Fibroblast of lung (primary cell): ENCODE results near the gene PGM1. TPM values are rescaled to one million over a fixed set of nuclear protein-coding genes. Genes with fewer than 3 reads are reported as not detected.

Source experiments
- DNase-seq, 2 donors: peaks; one replicate each; pipeline versions ENCODE4 v3.0.0 to v3.0.0-alpha.2; 2010; ENCODE audit warnings: low read depth in 2 of 2
- H2AFZ ChIP-seq: 2 replicates; pipeline ENCODE4 v1.5.1; 2012; ENCODE audit warnings: low read length, control low read depth, inconsistent platforms
- H3K27ac ChIP-seq: 2 replicates; pipeline ENCODE4 v1.5.1; 2011; ENCODE audit warnings: low read length, control low read depth; ENCODE audit not compliant: insufficient read depth
- H3K27me3 ChIP-seq: 2 replicates; pipeline ENCODE4 v1.5.1; 2011; ENCODE audit warnings: mild to moderate bottlenecking, low read length; ENCODE audit not compliant: control insufficient read depth, insufficient read depth
- H3K36me3 ChIP-seq: 2 replicates; pipeline ENCODE4 v1.5.1; 2011; ENCODE audit warnings: low read length; ENCODE audit not compliant: control insufficient read depth, insufficient read depth
- H3K4me1 ChIP-seq: 2 replicates; pipeline ENCODE4 v1.5.1; 2011; ENCODE audit warnings: low read length; ENCODE audit not compliant: control insufficient read depth, insufficient read depth; ENCODE audit errors: extremely low read depth
- H3K4me2 ChIP-seq: 2 replicates; pipeline ENCODE4 v1.5.1; 2011; ENCODE audit warnings: low read length, control low read depth; ENCODE audit not compliant: insufficient read depth; ENCODE audit errors: extremely low read depth
- H3K4me3 ChIP-seq, 4 experiments: fragments of 200-600 bp in 1 of 4; sonication (generic) in 1 of 4; replicated peaks in 1 of 4; 2 replicates each; pipeline ENCODE4 v1.5.1; 2011 to 2016; ENCODE audit warnings: low read length in 4 of 4, low read depth in 3 of 4, mild to moderate bottlenecking in 3 of 4, control low read depth in 2 of 4, inconsistent platforms in 1 of 4, mixed read lengths in 1 of 4; ENCODE audit not compliant: insufficient read depth in 1 of 4; ENCODE audit errors: control extremely low read depth in 1 of 4
- H3K79me2 ChIP-seq: 2 replicates; pipeline ENCODE4 v1.5.1; 2012; ENCODE audit warnings: mild to moderate bottlenecking, low read length, inconsistent platforms; ENCODE audit not compliant: control insufficient read depth, insufficient read depth
- H3K9ac ChIP-seq: 2 replicates; pipeline ENCODE4 v1.5.1; 2011; ENCODE audit warnings: mild to moderate bottlenecking, low read length, control low read depth; ENCODE audit not compliant: insufficient read depth
- H3K9me3 ChIP-seq: 2 replicates; pipeline ENCODE4 v1.5.1; 2012; ENCODE audit warnings: low read depth, low read length; ENCODE audit not compliant: control insufficient read depth, insufficient read depth
- H4K20me1 ChIP-seq: 2 replicates; pipeline ENCODE4 v1.5.1; 2011; ENCODE audit warnings: low read length; ENCODE audit not compliant: control insufficient read depth, insufficient read depth; ENCODE audit errors: extremely low read depth
- CTCF ChIP-seq, 2 donors: IDR thresholded peaks in 1 of 2; conservative IDR thresholded peaks in 1 of 2; 1 replicate in 1 of 2; 2 replicates in 1 of 2; pipeline ENCODE4 v1.5.1; 2011 to 2012; ENCODE audit warnings: low read length in 2 of 2, control low read depth in 1 of 2, inconsistent platforms in 1 of 2, low read depth in 1 of 2, mild to moderate bottlenecking in 1 of 2
- EZH2 ChIP-seq: IDR thresholded peaks from 2 replicates; pipeline ENCODE4 v1.5.1; 2012; ENCODE audit warnings: low read length, control low read depth, mild to moderate bottlenecking; ENCODE audit errors: missing control alignments
- polyA plus RNA-seq, 2 donors: library from polyadenylated mRNA; depleted of rRNA in 1 of 2; stranded (reverse) in 1 of 2; unstranded in 1 of 2; fragments of >200 nt; gene quantifications; 2 replicates each; pipeline ENCODE4 v1.2.1, GENCODE V29; 2011 to 2012; ENCODE audit warnings: missing spikeins in 1 of 2
- total RNA-seq: library from RNA; depleted of rRNA; stranded (reverse); fragments of >200 nt; gene quantifications from 2 replicates; pipeline ENCODE4 v1.2.1, GENCODE V29; 2014

Gene PGM1
- total and polyA plus RNA-seq, 2 donors (not counting 1 experiment from before 2014, with no cell fraction given) = 43.7 to 51.4 TPM

GRCh38 chr1:63620671-63621070 is 27.5 kb downstream of the PGM1 start:
- TF ChIP-seq CTCF (conservative IDR thresholded peaks at IDR 0.05 in 1 of 2, IDR thresholded peaks at IDR 0.05 in 1 of 2; ENCODE audit: low read depth in 1 of 2, low read length in 2 of 2) (no peak), EZH2 (no peak)
- Histone ChIP-seq H3K36me3 (no peaks in the 10 kb centered on the region), H3K4me2 (no peak overlapping the region), H3K27ac (no peak overlapping the region), H3K79me2 (no peaks in the 10 kb centered on the region), H3K4me1 (no peaks in the 10 kb centered on the region), H3K9me3 (no peaks in the 10 kb centered on the region), H2AFZ (no peak overlapping the region), H3K9ac (no peak overlapping the region), H3K4me3 (no peak overlapping the region), H3K27me3 (no peaks in the 10 kb centered on the region), H4K20me1 (no peaks in the 10 kb centered on the region)
- DNase-seq = no peak

DNA sequence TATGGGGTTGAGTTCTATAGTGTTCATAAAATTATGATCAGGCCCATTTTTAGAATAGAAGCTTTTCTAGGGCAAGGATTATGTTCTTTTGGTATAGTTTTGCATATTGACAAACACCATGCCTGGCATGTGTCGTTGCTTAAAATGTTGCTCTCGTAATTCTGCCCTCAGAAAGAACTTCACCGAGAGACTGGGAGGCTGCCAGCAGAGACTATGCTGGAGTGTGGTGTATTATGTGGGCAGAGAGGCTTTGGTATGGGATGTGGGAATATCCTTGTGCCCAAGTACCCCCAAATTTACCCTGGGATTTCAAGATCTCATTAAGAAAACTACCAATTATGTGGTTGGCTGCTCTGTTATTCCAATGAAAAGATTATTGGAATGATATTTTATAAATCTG is 27.9 kb downstream of the PGM1 start:
- Histone ChIP-seq H3K9me3 (no peaks in the 10 kb centered on the region), H3K4me2 (no peak overlapping the region), H2AFZ (no peak overlapping the region), H3K4me1 (no peaks in the 10 kb centered on the region), H3K4me3 (no peak overlapping the region), H3K27me3 (no peaks in the 10 kb centered on the region), H4K20me1 (no peaks in the 10 kb centered on the region), H3K79me2 (no peaks in the 10 kb centered on the region), H3K36me3 (no peaks in the 10 kb centered on the region), H3K27ac (no peak overlapping the region), H3K9ac (no peak overlapping the region)
- no peak for DNase-seq
- TF ChIP-seq EZH2 = no peak
- TF ChIP-seq CTCF (conservative IDR thresholded peaks at IDR 0.05 in 1 of 2, IDR thresholded peaks at IDR 0.05 in 1 of 2; ENCODE audit: low read depth in 1 of 2, low read length in 2 of 2) = no peak

- Histone ChIP-seq H3K9me3 (no peaks in the 10 kb centered on the region), H3K79me2 (no peaks in the 10 kb centered on the region), H2AFZ (no peak overlapping the region), H3K4me1 (no peaks in the 10 kb centered on the region), H3K36me3 (no peaks in the 10 kb centered on the region), H3K4me3 (no peak overlapping the region), H3K27me3 (no peaks in the 10 kb centered on the region), H4K20me1 (no peaks in the 10 kb centered on the region), H3K27ac (no peak overlapping the region), H3K4me2 (no peak overlapping the region), H3K9ac (no peak overlapping the region)
- TF ChIP-seq EZH2 (no peak), CTCF (conservative IDR thresholded peaks at IDR 0.05 in 1 of 2, IDR thresholded peaks at IDR 0.05 in 1 of 2; ENCODE audit: low read depth in 1 of 2, low read length in 2 of 2) (no peak)
- DNase-seq = peak; percentile 34 to 93
Observed at GRCh38 chr1:63621698-63622097, 28.5 kb downstream of the PGM1 start.
